SK-N-SH (cell line): Measurements from ENCODE around the gene GJD4. TPM values are rescaled to one million over a fixed set of nuclear protein-coding genes. Genes with fewer than 3 reads are reported as not detected.

Source experiments
- CTCF ChIA-PET: fragments of 300-600, 350-600 bp; formaldehyde crosslinking; extraction: SDS; loops from one replicate; lab custom pipeline; 2021; lab: Yijun Ruan, JAX
- POLR2A ChIA-PET: fragments of 350-600 bp; sonication (Branson Sonifier 250); formaldehyde crosslinking; extraction: SDS; loops from one replicate; lab custom pipeline; 2020; ENCODE audit warnings: antibody characterized with exemption, inconsistent platforms; lab: Yijun Ruan, JAX
- DNase-seq: peaks from one replicate; pipeline ENCODE4 v3.0.0; 2012
- H2AFZ ChIP-seq: fragments of 200-600 bp; sonication (generic); 2 replicates; pipeline ENCODE4 v1.8.1; 2016; ENCODE audit warnings: antibody characterized with exemption, mild to moderate bottlenecking, low read depth
- H3F3A ChIP-seq: fragments of 200-600 bp; sonication (generic); replicated peaks from 2 replicates; pipeline ENCODE3; 2016; ENCODE audit warnings: antibody characterized with exemption, mild to moderate bottlenecking; ENCODE audit not compliant: insufficient read depth
- H3K27ac ChIP-seq, 2 experiments: fragments of 200-500 bp in 1 of 2; fragments of 200-600 bp in 1 of 2; sonication (Bioruptor generic) in 1 of 2; sonication (generic), shearing (Covaris generic) in 1 of 2; 2 replicates each; pipeline versions ENCODE4 v1.5.1 to v1.6.1; 2014 to 2016; ENCODE audit warnings: low read depth in 2 of 2, inconsistent platforms in 1 of 2, low read length in 1 of 2, mild to moderate bottlenecking in 1 of 2, mixed read lengths in 1 of 2
- H3K27me3 ChIP-seq: fragments of 200-600 bp; sonication (generic), shearing (Covaris generic); 2 replicates; pipeline ENCODE4 v1.6.1; 2016; ENCODE audit warnings: mixed run types; ENCODE audit not compliant: insufficient read depth
- H3K36me3 ChIP-seq, 2 experiments: fragments of 200-500 bp in 1 of 2; fragments of 200-600 bp in 1 of 2; sonication (Bioruptor generic) in 1 of 2; sonication (generic) in 1 of 2; replicated peaks in 1 of 2; 2 replicates each; pipeline versions ENCODE3 to v1.5.1; 2014 to 2016; ENCODE audit warnings: low read length in 1 of 2, mild to moderate bottlenecking in 1 of 2; ENCODE audit not compliant: insufficient read depth in 2 of 2, control insufficient read depth in 1 of 2
- H3K4me1 ChIP-seq, 2 experiments: fragments of 200-500 bp in 1 of 2; fragments of 200-600 bp in 1 of 2; sonication (Bioruptor generic) in 1 of 2; sonication (generic), shearing (Covaris generic) in 1 of 2; 2 replicates each; pipeline versions ENCODE4 v1.5.1 to v1.6.1; 2014 to 2016; ENCODE audit warnings: low read depth in 1 of 2, low read length in 1 of 2, mixed run types in 1 of 2; ENCODE audit not compliant: insufficient read depth in 2 of 2, control insufficient read depth in 1 of 2
- H3K4me2 ChIP-seq: fragments of 200-600 bp; sonication (generic), shearing (Covaris generic); 2 replicates; pipeline ENCODE4 v1.6.1; 2017; ENCODE audit warnings: mixed run types
- H3K4me3 ChIP-seq, 2 experiments: fragments of 200-500 bp in 1 of 2; fragments of 200-600 bp in 1 of 2; sonication (Bioruptor generic) in 1 of 2; sonication (generic), shearing (Covaris generic) in 1 of 2; 2 replicates each; pipeline versions ENCODE4 v1.5.1 to v1.8.1; 2014 to 2016; ENCODE audit warnings: low read depth in 2 of 2, inconsistent platforms in 1 of 2, low read length in 1 of 2, mild to moderate bottlenecking in 1 of 2, mixed read lengths in 1 of 2, moderate library complexity in 1 of 2
- H3K79me2 ChIP-seq: fragments of 200-600 bp; sonication (generic); 2 replicates; pipeline ENCODE4 v1.8.1; 2017; ENCODE audit warnings: mild to moderate bottlenecking; ENCODE audit not compliant: insufficient read depth
- H3K9ac ChIP-seq: fragments of 200-600 bp; sonication (generic); 2 replicates; pipeline ENCODE4 v1.6.1; 2017; ENCODE audit warnings: mixed run types
- H3K9me2 ChIP-seq: fragments of 200-600 bp; sonication (generic); 2 replicates; pipeline ENCODE4 v1.6.1; 2017; ENCODE audit warnings: mixed run types
- H3K9me3 ChIP-seq: fragments of 200-600 bp; sonication (generic); 2 replicates; pipeline ENCODE4 v1.6.1; 2017; ENCODE audit warnings: mixed run types, mild to moderate bottlenecking, moderate library complexity
- H4K20me1 ChIP-seq: fragments of 200-600 bp; sonication (generic); 2 replicates; pipeline ENCODE4 v1.6.1; 2017; ENCODE audit warnings: mild to moderate bottlenecking, mixed run types; ENCODE audit not compliant: insufficient read depth
- CHD2 ChIP-seq: fragments of 150-350 bp; IDR thresholded peaks from 2 replicates; pipeline ENCODE4 v1.6.1; 2018; ENCODE audit warnings: low read length; ENCODE audit not compliant: partially characterized antibody
- ELF1 ChIP-seq: IDR thresholded peaks from 2 replicates; pipeline ENCODE4 v1.4.0; 2012
- EP300 ChIP-seq, 2 experiments: IDR thresholded peaks; 2 replicates each; pipeline versions ENCODE4 v1.4.0 to v1.6.1; 2012; ENCODE audit warnings: borderline replicate concordance in 1 of 2, low read depth in 1 of 2, low read length in 1 of 2
- EZH2phosphoT487 ChIP-seq: fragments of 200-600 bp; sonication (generic); IDR thresholded peaks from 2 replicates; pipeline ENCODE4 v1.6.1; 2017; ENCODE audit warnings: low read depth, mixed run types, mild to moderate bottlenecking, antibody characterized with exemption, moderate library complexity, borderline replicate concordance
- FOXJ3 ChIP-seq: sonication (generic); formaldehyde crosslinking; IDR thresholded peaks from 2 replicates; pipeline ENCODE4 v1.5.1; 2020; ENCODE audit warnings: mild to moderate bottlenecking, missing genetic modification reagents
- FOXM1 ChIP-seq: IDR thresholded peaks from 2 replicates; pipeline ENCODE4 v1.4.0; 2012; ENCODE audit warnings: low read depth, mild to moderate bottlenecking
- NFIC ChIP-seq: IDR thresholded peaks from 2 replicates; pipeline ENCODE4 v1.4.0; 2012; ENCODE audit warnings: borderline replicate concordance
- POLR2AphosphoS5 ChIP-seq: IDR thresholded peaks from 2 replicates; pipeline ENCODE4 v1.6.1; 2012; ENCODE audit warnings: low read depth, low read length
- RAD21 ChIP-seq: IDR thresholded peaks from 2 replicates; pipeline ENCODE4 v1.6.1; 2012; ENCODE audit warnings: mild to moderate bottlenecking, low read length
- RCOR1 ChIP-seq: fragments of 150-350 bp; IDR thresholded peaks from 2 replicates; pipeline ENCODE4 v1.6.1; 2017; ENCODE audit warnings: antibody characterized with exemption, low read length
- SIN3A ChIP-seq: IDR thresholded peaks from 2 replicates; pipeline ENCODE4 v1.6.1; 2012; ENCODE audit warnings: low read depth, mild to moderate bottlenecking, low read length, moderate library complexity, borderline replicate concordance
- TAF1 ChIP-seq: IDR thresholded peaks from 2 replicates; pipeline ENCODE4 v1.6.1; 2012; ENCODE audit warnings: low read depth, mild to moderate bottlenecking, low read length, moderate library complexity, borderline replicate concordance
- YY1 ChIP-seq: IDR thresholded peaks from 2 replicates; pipeline ENCODE4 v1.4.0; 2012; ENCODE audit warnings: low read depth, mild to moderate bottlenecking
- WGBS: methylation state at CpG from one replicate; pipeline ENCODE4 v1.1.6; 2017; ENCODE audit warnings: low lambda C conversion rate; 5-methylcytosine and 5-hydroxymethylcytosine counted together
- polyA plus RNA-seq, 3 experiments: library from polyadenylated mRNA; depleted of rRNA; stranded (reverse); fragments of >200 nt; gene quantifications; 2 replicates each; pipeline ENCODE4 v1.2.3, GENCODE V29; 2012
- TF ChIP-seq, protein P1 (sequence below): fragments of 150-350 bp; IDR thresholded peaks from 2 replicates; pipeline ENCODE4 v1.6.1; 2016; ENCODE audit warnings: mild to moderate bottlenecking, low read depth, low read length
- TF ChIP-seq, protein P2 (sequence below): fragments of 200-600 bp; sonication (generic); IDR thresholded peaks from 2 replicates; pipeline ENCODE4 v1.6.1; 2017; ENCODE audit warnings: antibody characterized with exemption, mild to moderate bottlenecking, moderate library complexity
- TF ChIP-seq, protein P3 (sequence below): IDR thresholded peaks from 2 replicates; pipeline ENCODE4 v1.4.0; 2012; ENCODE audit warnings: low read depth, borderline replicate concordance

GJD4 gene
- polyA plus RNA-seq, 1 of the 3 experiments (the other 2 are of a cell fraction) = not detected

DNA sequence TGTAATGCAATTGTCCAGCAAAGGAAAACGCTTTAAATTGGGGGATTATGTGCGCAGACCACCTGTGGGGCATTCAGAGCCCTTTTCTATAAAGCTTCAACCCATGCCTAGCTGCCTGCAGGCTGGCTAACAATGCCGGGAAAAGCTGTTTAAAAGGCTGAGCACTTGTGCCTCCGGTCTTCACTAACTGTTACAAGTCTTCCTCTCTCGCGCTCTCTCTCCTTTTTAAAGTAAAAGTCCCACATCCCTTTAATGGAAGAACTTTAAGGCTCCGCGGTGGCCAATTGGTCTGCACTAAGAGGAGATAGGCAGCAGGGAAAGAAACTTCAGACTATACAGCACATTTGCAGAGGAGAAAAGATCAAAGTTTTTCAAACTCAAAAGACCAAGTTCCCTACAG is 32.3 kb downstream of the GJD4 start:
- Histone ChIP-seq H3K4me2 (peak overlapping the region; percentile 38; the same call in 1 of the 2 replicates), H2AFZ (no peak overlapping the region), H3K4me3 (peak overlapping the region in 1 of 2 experiments; percentile 18; a peak in 1 of 4 replicates), H3K9ac (no peak overlapping the region), H3K27ac (no peak overlapping the region), H3K36me3 (peaks cover 0 to 11% of the 10 kb centered on the region in 2 experiments), H3K9me3 (no peaks in the 10 kb centered on the region), H3K9me2 (no peaks in the 10 kb centered on the region), H3K79me2 (peaks cover 24% of the 10 kb centered on the region), H3F3A (peaks cover 28% of the 10 kb centered on the region), H3K4me1 (peaks cover 7 to 18% of the 10 kb centered on the region in 2 experiments; a peak in 2 of 4 replicates)
- CTCF ChIA-PET = interaction anchor here (0.6 to 3.5 kb wide), 11 partner anchors 25 to 1626 kb away, joined by 3 to 55 read pairs (median 4); no protein-coding TSS in a partner anchor
- no peak for DNase-seq
- 90% methylated on average over 8 of the region's 8 CpGs for WGBS
- no peak for TF ChIP-seq FOXJ3 (CRISPR knock-in tag)
- TF ChIP-seq RCOR1 = no peak
- TF ChIP-seq SIN3A = no peak
- no peak for TF ChIP-seq YY1
- TF ChIP-seq, protein P1, sequence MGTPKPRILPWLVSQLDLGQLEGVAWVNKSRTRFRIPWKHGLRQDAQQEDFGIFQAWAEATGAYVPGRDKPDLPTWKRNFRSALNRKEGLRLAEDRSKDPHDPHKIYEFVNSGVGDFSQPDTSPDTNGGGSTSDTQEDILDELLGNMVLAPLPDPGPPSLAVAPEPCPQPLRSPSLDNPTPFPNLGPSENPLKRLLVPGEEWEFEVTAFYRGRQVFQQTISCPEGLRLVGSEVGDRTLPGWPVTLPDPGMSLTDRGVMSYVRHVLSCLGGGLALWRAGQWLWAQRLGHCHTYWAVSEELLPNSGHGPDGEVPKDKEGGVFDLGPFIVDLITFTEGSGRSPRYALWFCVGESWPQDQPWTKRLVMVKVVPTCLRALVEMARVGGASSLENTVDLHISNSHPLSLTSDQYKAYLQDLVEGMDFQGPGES = no peak
- TF ChIP-seq, protein P2, sequence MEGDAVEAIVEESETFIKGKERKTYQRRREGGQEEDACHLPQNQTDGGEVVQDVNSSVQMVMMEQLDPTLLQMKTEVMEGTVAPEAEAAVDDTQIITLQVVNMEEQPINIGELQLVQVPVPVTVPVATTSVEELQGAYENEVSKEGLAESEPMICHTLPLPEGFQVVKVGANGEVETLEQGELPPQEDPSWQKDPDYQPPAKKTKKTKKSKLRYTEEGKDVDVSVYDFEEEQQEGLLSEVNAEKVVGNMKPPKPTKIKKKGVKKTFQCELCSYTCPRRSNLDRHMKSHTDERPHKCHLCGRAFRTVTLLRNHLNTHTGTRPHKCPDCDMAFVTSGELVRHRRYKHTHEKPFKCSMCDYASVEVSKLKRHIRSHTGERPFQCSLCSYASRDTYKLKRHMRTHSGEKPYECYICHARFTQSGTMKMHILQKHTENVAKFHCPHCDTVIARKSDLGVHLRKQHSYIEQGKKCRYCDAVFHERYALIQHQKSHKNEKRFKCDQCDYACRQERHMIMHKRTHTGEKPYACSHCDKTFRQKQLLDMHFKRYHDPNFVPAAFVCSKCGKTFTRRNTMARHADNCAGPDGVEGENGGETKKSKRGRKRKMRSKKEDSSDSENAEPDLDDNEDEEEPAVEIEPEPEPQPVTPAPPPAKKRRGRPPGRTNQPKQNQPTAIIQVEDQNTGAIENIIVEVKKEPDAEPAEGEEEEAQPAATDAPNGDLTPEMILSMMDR = no peak
- TF ChIP-seq CHD2 = no peak
- no peak for TF ChIP-seq TAF1
- no peak for TF ChIP-seq NFIC
- no peak for TF ChIP-seq EP300 (IDR thresholded peaks at IDR 0.05; ENCODE audit: borderline replicate concordance in 1 of 2, low read depth in 1 of 2, low read length in 1 of 2)
- TF ChIP-seq EZH2phosphoT487 = no peak
- TF ChIP-seq, protein P3, sequence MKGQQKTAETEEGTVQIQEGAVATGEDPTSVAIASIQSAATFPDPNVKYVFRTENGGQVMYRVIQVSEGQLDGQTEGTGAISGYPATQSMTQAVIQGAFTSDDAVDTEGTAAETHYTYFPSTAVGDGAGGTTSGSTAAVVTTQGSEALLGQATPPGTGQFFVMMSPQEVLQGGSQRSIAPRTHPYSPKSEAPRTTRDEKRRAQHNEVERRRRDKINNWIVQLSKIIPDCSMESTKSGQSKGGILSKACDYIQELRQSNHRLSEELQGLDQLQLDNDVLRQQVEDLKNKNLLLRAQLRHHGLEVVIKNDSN = no peak
- no peak for TF ChIP-seq RAD21
- no peak for TF ChIP-seq POLR2AphosphoS5
- no peak for TF ChIP-seq FOXM1
- TF ChIP-seq ELF1 = no peak
- TF ChIP-seq, all 33 proteins: peak for 0
- POLR2A ChIA-PET = no interaction called here
- Histone ChIP-seq H3K27me3 (no peaks in the 10 kb centered on the region; the same call in 1 of the 2 replicates), H4K20me1 (peaks cover 30% of the 10 kb centered on the region)
